ENCODE results near the gene RAPGEF1.
A peak's percentile ranks its signal among the peaks of the same experiment; 100 is the strongest.
"Not testable (repeated sequence)": the region's sequence is repeated elsewhere in the genome, so short reads cannot be mapped to it uniquely, and the experiment has no call there.

RAPGEF1 gene

DNA sequence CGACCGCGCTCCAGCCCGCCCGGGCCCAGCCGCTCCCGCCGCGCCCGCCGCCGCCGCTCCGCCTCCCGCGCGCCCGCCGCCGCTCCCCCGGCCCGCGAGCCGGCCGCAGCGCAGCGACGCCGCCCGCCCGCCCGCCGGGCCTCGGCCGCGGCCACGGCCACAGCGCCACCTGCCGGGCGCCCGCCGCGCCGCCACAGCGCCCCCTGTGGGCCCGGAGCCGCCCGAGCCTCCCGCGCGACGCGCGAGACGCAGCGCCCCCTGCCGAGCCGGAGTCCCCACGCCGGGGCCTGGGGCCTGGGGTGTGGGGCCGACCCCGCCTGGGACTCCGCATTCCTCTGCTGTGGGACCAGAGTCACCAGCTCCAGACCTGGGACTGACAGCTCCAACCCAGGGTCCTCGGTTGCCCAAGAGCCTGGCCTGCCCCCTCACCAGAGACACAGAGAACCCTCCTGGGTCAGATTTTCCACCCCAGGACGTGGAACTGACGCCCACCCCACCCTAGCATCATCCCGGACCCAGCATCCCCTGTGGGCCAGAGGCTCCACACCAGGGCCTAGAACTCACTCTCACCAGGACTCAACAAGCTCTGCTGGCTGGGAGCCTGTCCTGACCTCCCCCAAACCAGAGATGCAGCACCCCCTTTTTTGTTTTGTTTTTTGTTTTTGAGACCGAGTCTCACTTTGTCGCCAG lies at the start of gene RAPGEF1:
Gene RAPGEF1, minus strand, starts transcription at position 118 of the 690 bp plus-strand sequence. CDS start 246 bp downstream, outside the sequence.
- DNase-seq: peak; percentile 78

DNA sequence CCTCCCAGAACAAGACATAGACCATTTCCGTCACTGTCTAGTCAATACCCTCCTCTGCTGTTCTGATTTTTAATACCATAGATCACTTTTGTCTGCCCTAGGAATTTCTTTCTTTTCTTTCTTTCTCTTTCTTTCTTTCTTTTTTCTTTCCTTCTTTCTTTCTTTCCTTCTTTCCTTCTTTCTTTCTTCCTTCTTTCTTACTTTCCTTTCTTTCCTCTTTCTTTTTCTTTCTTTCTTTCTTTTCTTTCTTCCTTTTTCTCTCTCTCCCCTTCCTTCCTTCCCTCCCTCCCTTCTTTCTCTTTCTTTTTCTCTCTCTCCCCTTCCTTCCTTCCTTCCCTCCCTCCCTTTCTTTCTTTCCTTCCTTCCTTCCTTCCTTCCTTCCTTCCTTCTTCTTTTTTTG lies 49.0 kb upstream of the RAPGEF1 start:
- DNase-seq: no peak

DNA sequence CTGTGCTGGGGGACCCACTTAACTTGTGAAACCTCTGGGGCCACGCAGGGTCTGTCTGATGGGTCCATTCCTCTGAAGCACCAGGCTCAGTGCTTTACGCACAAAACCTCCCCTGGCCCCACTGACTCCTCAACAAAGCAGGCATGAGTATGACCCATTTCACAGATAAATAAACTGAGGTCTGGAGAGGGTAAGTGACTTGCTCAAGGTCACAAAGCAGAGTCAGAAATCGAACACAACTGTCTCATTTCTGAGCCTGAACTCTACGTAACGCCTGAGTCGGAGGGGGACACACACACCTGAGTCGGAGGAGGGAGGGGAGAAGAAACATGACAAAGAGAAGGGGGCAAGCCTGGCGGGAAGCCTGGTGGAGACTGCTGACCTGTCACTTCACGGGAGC lies 48.0 kb upstream of the RAPGEF1 start:
- no peak for DNase-seq

GRCh38 chr9:131784748-131785501 lies 45.0 kb upstream of the RAPGEF1 start:
- no peak for DNase-seq

- no peak for DNase-seq
Measured at GRCh38 chr9:131781069-131781468, 41.2 kb upstream of the RAPGEF1 start.

- peak; percentile 63 for DNase-seq
Measured at GRCh38 chr9:131776473-131776872, 36.6 kb upstream of the RAPGEF1 start.

DNA sequence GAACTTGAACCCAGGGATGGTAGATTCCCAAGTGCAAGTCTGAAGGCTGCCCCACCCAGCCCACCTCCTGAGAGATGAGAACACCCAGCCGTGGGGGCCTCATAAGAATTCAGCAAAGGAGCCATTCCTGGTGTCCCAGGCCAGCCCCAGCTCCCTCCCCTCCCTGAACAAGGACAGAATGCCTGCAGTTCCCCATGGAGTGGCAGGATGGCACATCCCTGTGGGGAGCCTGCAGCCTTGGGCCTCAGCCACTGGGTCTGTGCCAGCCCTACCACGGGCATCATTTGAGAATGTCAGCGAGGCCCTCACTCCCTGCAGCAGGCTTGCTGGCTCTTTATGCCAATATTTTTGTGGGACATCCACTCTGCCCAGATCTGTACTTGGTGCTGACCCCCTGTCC lies 36.2 kb upstream of the RAPGEF1 start:
- DNase-seq: no peak

DNA sequence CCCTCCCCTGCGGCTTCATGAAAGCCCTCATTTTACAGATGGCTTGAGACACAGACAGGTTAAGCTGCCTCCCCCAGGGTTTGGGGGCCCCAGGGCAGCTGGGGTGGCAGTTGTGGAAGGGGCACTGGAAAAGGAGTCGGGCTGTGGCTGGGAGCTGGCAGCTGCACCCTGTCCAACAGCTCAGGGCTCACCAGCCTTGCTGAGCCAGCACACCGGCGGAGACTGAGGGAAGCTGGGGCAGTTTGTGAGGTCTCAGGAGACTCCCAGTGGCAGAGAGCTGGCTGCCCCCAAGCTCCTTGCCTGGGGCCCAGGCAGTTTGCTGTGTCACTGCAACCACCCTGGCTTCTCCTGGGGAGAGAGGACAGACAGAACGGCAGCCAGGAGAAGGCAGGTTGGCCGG lies 34.8 kb upstream of the RAPGEF1 start:
- DNase-seq: no peak

- peak; percentile 70 for DNase-seq
Measured at GRCh38 chr9:131773911-131774379, 34.1 kb upstream of the RAPGEF1 start.

- DNase-seq: no peak
Measured at GRCh38 chr9:131772940-131773339, 33.1 kb upstream of the RAPGEF1 start.

GRCh38 chr9:131771646-131772045 lies 31.8 kb upstream of the RAPGEF1 start:
- DNase-seq: no peak

- no peak for DNase-seq
Measured at GRCh38 chr9:131769361-131769760, 29.5 kb upstream of the RAPGEF1 start.

- DNase-seq: no peak
Measured at GRCh38 chr9:131764568-131764967, 24.7 kb upstream of the RAPGEF1 start.

DNA sequence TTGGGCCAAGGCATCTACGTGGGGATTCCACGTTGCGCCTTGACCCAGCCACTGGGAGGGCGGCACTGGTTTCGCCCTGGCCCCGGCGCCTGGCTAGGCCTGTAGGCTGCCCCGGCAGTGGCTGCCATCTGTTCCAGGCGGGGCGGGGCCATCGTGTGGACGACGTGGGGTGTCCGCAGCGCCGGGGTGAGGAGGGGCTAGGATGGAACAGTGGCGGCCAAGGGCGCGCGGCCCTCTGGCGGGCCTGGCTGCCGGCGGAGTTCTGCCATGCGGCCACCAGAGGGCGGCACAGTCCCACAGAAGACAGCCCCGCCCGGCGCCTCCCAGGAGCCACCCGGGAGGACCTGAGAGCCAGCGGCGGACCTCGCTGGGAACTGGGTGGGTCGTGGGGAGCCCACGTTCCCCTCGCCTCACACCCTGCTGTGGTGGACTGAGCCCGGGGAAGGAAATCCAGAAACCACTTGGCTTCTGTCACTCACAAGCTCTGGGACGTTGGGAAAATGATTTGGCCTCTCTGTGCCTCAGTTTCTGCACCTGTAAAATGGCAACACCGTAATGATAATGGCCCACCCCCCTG lies 22.6 kb upstream of the RAPGEF1 start:
- DNase-seq: peak; percentile 71

DNA sequence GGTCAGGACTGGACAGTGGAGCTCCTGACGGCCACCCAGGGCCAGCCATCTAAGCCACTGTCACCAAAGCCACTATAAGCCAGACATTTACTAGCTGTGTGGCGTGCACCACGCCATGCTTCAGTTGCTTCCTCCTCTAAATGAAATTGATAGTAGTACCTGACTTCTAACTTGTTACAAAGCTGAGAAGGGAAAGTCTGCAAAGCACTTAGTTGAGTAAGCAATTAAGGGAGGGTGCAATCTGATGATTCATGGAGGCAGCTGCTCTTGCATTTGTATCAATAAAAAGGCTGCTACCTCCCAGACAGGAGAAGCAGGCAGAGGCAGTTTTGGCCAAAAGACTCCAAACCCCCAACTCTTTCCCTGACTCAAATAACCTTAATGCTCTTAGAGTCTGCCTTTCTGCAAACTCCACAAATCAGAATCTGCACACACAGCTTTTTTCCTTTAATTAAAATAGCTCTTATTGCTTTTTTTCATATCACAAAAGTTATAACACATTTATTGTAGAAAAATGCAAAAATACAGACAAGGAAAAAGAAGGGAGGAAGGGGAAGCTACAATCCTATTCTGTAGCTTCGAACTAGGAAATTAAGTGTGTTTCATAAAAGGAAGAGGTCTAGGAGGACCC lies 19.3 kb upstream of the RAPGEF1 start:
- no peak for DNase-seq

DNA sequence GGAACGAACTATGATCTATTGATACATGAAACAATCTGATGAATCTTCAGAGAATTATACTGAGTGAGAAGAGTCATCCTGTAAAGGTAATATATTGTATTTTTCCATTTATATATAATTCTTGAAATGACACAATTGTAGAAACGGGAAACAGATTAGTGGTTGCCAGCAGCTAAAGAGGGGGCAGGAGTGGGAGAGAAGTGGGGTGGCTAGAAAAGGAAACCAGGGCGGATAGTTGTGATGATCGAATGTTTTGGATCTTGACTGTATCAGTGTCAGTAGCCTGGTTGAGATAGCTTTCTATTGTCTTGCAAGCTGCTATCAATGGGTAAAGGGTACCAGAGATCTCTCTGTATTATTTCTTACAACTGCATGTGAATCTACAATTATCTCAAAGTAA lies 17.7 kb upstream of the RAPGEF1 start:
- DNase-seq: no peak

- DNase-seq: peak; percentile 89
Measured at GRCh38 chr9:131755541-131756198, 15.8 kb upstream of the RAPGEF1 start.

GRCh38 chr9:131754846-131755245 lies 15.0 kb upstream of the RAPGEF1 start:
- DNase-seq: no peak

- DNase-seq: not testable (repeated sequence)
Measured at GRCh38 chr9:131753751-131754150, 13.9 kb upstream of the RAPGEF1 start.

DNA sequence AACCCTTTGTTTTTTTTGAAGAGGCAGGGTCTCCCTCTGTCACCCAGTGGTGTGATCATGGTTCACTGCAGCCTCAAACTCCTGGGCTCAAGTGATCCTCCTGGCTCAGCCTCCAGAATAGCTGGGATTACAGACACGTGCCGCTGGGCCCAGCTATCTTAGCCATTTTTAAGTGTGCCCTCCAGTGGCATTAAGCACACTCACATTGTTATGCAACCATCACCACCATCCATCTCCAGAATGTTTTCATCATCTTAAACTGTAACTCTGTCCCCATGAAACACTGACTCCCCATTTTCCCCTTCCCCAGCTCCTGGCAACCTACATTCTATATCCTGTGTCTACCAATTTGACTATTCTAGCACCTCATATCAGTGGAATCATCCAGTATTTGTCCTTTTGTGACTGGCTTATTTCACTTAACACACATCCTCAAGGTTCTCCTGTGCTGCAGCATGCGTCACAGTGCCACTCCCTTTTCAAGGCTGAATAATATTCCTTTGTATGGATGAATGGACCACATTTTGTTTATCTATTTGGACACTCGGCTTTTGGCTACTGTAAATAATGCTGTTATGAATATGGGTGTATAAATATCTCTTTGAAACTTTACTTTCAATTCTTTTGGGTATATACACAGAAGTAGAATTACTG lies 12.5 kb upstream of the RAPGEF1 start:
- DNase-seq: no peak

GRCh38 chr9:131748411-131748955 lies 8.6 kb upstream of the RAPGEF1 start:
- DNase-seq: no peak

- DNase-seq: peak; percentile 78
Measured at GRCh38 chr9:131747352-131747751, 7.5 kb upstream of the RAPGEF1 start.
